Stomach (tissue), 4 donors: Measurements from ENCODE around the gene FAM124A.

ENCODE experiments used
- POLR2A ChIP-seq, 4 donors: fragments of 450-650 bp; IDR thresholded peaks; one replicate each; pipeline ENCODE4 v1.6.1; 2016; ENCODE audit warnings: antibody characterized with exemption in 4 of 4, control low read depth in 2 of 4, mild to moderate bottlenecking in 1 of 4, moderate library complexity in 1 of 4
- POLR2AphosphoS5 ChIP-seq, 3 donors: sonication (generic); formaldehyde crosslinking; IDR thresholded peaks; one replicate each; pipeline ENCODE4 v1.6.1; 2016; ENCODE audit warnings: antibody characterized with exemption in 3 of 3

DNA sequence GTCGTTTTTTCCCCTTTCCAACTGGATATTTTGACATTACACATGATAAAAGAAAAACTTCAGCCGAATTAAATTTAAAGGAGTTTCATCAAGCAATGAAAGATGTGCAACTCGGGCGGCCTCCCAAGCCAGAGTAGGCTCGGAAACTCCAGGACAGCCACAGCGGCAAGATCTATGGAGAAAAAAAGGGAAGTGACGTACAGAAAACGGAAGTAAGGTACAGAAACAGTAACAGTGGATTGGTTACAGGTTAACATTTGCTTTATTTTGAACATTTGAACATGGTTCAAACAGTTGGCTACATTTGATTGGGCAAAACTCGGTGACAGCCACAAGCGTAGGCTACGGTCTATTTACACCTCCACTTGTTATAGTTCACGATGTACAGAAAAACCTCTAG is 30.5 kb upstream of the FAM124A start:
- no peak for TF ChIP-seq POLR2A (IDR thresholded peaks at IDR 0.05)
- no peak for TF ChIP-seq POLR2AphosphoS5 (IDR thresholded peaks at IDR 0.05)
